HG02938 (cell line): Measurements from ENCODE around the gene MAPK7.

Experiments used
- ATAC-seq: cut with Tn5 transposase; IDR thresholded peaks from one replicate; pipeline ENCODE4 v1.9.1; 2021; ENCODE audit warnings: mild to moderate bottlenecking, moderate library complexity; ENCODE audit not compliant: unreplicated experiment

MAPK7 gene

GRCh38 chr17:19414396-19415280 is 36.3 kb downstream of the MAPK7 start:
- ATAC-seq: no peak

GRCh38 chr17:19415311-19415710 is 37.0 kb downstream of the MAPK7 start:
- ATAC-seq: no peak

GRCh38 chr17:19415806-19416775 is 37.8 kb downstream of the MAPK7 start:
- ATAC-seq: no peak

- ATAC-seq: no peak
These were observed 39.3 kb downstream of the MAPK7 start for GRCh38 chr17:19417611-19418010.

- no peak for ATAC-seq
These were observed 40.1 kb downstream of the MAPK7 start for GRCh38 chr17:19418251-19418992.

GRCh38 chr17:19421219-19421618 is 42.9 kb downstream of the MAPK7 start:
- no peak for ATAC-seq

GRCh38 chr17:19421926-19422325 is 43.6 kb downstream of the MAPK7 start:
- no peak for ATAC-seq

GRCh38 chr17:19424934-19425868 is 46.9 kb downstream of the MAPK7 start:
- no peak for ATAC-seq

- no peak for ATAC-seq
These were observed 48.3 kb downstream of the MAPK7 start for GRCh38 chr17:19426631-19427030.

- no peak for ATAC-seq
These were observed 53.4 kb downstream of the MAPK7 start for GRCh38 chr17:19431691-19432090.
